ENCODE measurements around the gene PRKAG2. TPM values are rescaled to one million over a fixed set of nuclear protein-coding genes. Genes with fewer than 3 reads are reported as not detected.

The PRKAG2 gene
- total RNA-seq, 1 donor from 2014 or later, result 35.4 TPM

DNA sequence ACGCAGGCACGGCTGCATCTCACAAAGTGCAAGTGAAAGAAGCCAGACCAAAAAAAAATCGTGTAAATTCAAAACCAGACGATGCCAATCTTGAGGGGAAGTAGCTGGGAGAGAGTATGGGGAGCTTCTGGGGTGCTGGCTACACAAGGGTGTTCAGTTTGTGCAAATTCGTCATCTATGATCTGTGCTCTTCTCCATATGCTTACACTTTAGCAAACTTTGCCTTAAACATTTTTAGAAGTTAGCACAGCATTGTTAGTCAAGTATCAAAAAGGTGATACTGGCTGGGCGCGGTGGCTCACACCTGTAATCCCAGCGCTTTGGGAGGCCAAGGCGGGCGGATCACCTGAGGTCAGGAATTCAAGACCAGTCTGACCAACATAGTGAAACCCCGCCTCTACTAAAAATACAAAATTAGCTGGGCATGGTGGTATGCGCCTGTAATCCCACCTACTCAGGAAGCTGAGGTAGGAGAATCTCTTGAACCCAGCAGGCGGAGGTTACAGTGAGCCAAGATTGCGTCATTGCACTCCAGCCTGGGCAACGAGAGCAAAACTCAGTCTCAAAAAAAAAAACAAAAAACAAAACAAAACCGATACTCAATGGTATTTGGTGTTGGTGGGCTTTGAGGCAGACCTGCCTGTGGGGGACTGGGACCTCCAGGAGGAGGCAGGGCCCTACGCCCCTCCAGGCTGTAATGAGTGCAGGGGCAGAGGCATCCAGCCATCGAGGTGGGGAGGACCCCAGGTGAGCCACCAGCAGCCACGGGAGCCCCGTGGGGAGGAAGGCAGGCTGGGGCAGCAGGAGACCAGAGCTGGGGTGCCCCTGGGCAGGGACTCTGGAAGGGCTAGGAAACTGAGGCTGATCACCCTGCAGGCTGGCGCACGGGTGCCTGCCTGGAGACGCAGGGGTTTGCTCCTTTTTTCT, 150.0 kb downstream of the PRKAG2 start:
- intact Hi-C loops (cut with DNase I), result no loop called here

DNA sequence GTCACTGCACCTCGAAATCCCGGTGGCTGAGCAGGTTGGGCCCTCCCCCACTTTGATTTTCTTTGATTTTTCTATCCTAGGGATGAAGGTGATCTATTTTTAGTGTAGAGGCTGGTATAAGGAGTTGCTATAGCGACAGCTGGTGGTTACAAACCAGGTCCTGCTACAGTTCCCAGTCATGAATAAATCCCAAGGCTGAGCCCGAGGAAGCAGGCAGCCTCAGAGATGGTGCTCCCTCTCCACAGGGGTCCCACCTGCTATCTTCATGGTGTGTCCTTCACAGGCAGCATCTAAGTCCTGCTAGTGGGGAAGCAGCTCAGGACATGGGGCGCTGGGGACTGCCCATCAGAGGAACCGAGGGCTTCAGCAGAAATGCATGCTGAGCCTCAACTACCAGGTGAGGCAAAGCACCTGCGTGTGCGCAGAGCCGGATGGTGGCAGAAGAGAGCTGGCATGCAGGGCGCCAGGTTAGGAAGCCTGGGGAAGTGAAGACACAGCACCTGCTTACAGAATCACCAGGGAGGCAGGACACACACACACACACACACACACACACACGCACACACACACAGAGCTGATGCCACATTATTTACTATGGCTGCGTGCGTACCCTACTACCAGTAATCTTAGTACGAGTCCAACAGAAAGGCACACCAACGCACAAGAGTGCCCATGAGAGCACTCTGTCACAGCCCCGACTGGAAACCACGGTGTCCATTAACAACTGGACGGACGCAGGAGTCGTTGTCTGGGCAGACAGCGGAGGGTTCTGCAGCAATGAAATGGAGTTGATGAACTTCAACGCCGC, 150.9 kb downstream of the PRKAG2 start:
- Histone ChIP-seq H3K9me3 (no peaks in the 10 kb centered on the region), H3K4me1 (peaks cover 26% of the 10 kb centered on the region), H3K27ac (no peak overlapping the region), H3K27me3 (ENCODE audit: low read depth) (no peaks in the 10 kb centered on the region), H3K36me3 (no peaks in the 10 kb centered on the region), H3K4me3 (no peak overlapping the region)
- TF ChIP-seq, protein P1, sequence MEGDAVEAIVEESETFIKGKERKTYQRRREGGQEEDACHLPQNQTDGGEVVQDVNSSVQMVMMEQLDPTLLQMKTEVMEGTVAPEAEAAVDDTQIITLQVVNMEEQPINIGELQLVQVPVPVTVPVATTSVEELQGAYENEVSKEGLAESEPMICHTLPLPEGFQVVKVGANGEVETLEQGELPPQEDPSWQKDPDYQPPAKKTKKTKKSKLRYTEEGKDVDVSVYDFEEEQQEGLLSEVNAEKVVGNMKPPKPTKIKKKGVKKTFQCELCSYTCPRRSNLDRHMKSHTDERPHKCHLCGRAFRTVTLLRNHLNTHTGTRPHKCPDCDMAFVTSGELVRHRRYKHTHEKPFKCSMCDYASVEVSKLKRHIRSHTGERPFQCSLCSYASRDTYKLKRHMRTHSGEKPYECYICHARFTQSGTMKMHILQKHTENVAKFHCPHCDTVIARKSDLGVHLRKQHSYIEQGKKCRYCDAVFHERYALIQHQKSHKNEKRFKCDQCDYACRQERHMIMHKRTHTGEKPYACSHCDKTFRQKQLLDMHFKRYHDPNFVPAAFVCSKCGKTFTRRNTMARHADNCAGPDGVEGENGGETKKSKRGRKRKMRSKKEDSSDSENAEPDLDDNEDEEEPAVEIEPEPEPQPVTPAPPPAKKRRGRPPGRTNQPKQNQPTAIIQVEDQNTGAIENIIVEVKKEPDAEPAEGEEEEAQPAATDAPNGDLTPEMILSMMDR (IDR thresholded peaks at IDR 0.05), result no peak
- intact Hi-C loops (cut with DNase I), result no loop called here
- no peak for DNase-seq
- ATAC-seq, result peak; percentile 40 to 52

More for the DNA sequence above, 150.0 kb downstream of the PRKAG2 start:
- no peak for DNase-seq
- TF ChIP-seq, protein P1 (IDR thresholded peaks at IDR 0.05), result no peak
- H3K36me3 ChIP-seq, result no peaks in the 10 kb centered on the region
- peak in 1 of 2 donors; percentile 23 for ATAC-seq
- H3K4me3 ChIP-seq, result no peak overlapping the region
- H3K27me3 ChIP-seq (ENCODE audit: low read depth), result no peaks in the 10 kb centered on the region
- no peak overlapping the region for H3K27ac ChIP-seq
- no peaks in the 10 kb centered on the region for H3K9me3 ChIP-seq
- H3K4me1 ChIP-seq, result peaks cover 18% of the 10 kb centered on the region

DNA sequence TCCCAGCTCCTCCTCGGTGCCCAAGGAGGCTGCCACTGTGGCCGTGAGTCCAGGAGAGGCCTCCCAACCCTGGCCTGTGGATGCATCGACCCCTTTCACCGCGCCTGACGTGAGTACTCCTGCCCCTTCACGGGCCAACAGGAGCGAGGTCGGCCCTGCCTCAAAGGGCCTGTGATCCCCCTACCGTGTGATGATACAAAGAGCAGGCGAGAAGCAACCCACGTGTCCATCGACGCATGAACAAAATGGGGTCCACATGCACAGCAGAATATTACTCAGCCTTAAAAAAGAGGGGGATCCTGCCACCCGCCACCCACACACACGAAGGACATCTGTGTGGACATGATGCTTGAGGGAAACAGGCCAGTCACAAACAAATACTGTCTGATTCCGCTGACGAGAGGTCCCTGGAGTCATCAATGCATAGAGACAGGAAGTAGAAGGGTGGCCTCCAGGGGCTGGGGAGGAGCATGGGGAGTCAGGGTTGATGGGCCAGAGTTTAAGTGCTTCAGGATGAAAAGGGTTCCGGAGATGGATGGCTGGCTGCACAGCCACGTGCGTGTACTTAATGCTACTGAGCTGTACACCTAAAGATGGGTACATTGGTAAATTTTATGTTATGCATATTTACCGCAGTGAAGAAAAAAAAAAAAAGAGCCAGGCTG, 151.9 kb downstream of the PRKAG2 start:
- no peak for ATAC-seq
- intact Hi-C loops (cut with DNase I), result no loop called here
- H3K4me1 ChIP-seq, result peaks cover 26% of the 10 kb centered on the region

DNA sequence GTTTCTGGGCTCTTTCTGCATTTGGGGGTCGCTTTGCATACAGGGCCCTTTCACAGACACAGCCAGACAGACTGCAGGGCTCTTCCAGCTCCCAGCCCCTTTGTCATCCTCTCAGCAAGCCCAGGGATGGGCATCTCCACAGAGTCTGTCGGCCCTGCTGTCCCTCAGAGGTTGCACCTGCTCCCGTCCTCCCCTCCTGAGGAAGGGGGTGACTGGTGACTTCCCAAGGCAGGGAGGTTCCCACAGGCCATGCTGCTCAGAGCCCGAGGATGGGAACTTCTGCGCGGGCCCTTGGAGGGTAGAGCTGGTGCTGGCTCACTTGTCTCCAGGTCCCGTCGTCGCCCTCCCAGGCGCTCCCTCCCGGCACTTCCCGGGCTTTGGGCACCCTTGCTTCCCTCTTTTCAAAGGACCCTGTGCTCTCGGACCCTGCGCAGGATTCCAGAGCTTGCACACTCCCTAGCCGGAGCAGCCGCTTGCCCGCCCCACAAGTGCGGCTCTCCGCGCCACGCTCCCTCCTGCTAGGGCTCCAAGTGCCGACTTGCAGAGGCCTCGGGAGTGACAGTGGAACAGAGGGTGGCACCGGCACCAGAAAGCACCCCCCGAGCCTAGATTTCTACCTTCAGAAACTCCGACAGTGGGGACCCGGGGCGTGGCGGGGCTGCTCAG, 152.5 kb downstream of the PRKAG2 start:
- no peaks in the 10 kb centered on the region for H3K9me3 ChIP-seq
- TF ChIP-seq, protein P1 (IDR thresholded peaks at IDR 0.05), result no peak
- ATAC-seq (no peak), DNase-seq (no peak)
- intact Hi-C loops (cut with DNase I), result no loop called here
- no peak overlapping the region for H3K27ac ChIP-seq
- H3K27me3 ChIP-seq (ENCODE audit: low read depth), result no peaks in the 10 kb centered on the region
- peaks cover 26% of the 10 kb centered on the region for H3K4me1 ChIP-seq
- no peak overlapping the region for H3K4me3 ChIP-seq
- H3K36me3 ChIP-seq, result no peaks in the 10 kb centered on the region

More for the DNA sequence above, 151.9 kb downstream of the PRKAG2 start:
- Histone ChIP-seq H3K9me3 (no peaks in the 10 kb centered on the region), H3K36me3 (no peaks in the 10 kb centered on the region), H3K27me3 (ENCODE audit: low read depth) (no peaks in the 10 kb centered on the region), H3K4me3 (no peak overlapping the region), H3K27ac (no peak overlapping the region)
- DNase-seq, result no peak
- TF ChIP-seq, protein P1 (IDR thresholded peaks at IDR 0.05), result no peak

DNA sequence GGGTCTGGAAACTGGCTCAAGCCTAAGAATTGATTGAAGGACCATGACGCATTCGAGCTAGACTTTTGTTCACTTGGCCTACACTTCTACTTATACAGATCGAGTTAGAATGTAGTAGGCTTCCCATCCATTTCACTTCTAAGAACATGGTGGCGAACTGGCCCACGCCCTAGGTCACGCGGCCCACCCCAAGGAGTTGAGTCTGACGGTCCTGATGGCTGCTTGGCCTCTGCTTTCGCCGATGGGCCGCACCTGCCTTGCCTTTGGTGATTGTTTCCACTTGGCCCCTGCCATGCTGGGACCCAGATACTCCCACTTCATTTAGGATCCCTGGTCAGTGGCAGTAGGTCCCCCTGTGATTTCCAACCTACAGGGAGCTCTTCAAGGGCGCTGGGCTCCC, 153.6 kb downstream of the PRKAG2 start:
- TF ChIP-seq, protein P1 (IDR thresholded peaks at IDR 0.05), result no peak
- intact Hi-C loops (cut with DNase I), result no loop called here
- DNase-seq (no peak), ATAC-seq (no peak)
- Histone ChIP-seq H3K36me3 (no peaks in the 10 kb centered on the region), H3K27me3 (ENCODE audit: low read depth) (no peaks in the 10 kb centered on the region), H3K27ac (no peak overlapping the region), H3K4me3 (no peak overlapping the region), H3K4me1 (peaks cover 26% of the 10 kb centered on the region), H3K9me3 (no peaks in the 10 kb centered on the region)

Measured in lower lobe of right lung (tissue), 2 donors.